ENCODE results near the gene GYG2.

Gene GYG2

DNA sequence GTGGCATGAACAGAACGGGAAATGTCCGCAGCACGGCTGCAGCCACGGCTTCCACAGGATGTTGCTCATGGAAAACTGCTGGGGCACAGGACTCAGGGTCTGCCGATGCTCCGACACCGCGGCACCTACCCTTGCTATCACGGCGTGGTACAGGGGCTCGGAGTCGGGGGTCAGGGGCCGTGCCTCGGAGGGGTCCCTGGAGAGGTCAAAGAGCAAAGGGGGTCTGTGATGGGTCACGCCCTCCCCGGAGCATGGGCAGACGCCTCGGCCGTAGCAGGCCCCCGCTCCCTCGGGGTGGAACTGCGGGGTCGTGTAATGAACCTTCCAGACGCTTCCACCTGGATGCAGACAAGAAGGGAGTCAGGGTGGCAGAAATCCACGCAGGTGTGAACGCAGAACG, 78.6 kb downstream of the GYG2 start:
- no peaks in the 10 kb centered on the region for H3K36me3 ChIP-seq (ENCODE audit: control insufficient read depth in 2 of 2, insufficient read depth in 1 of 2, low read length in 2 of 2)
- TF ChIP-seq, protein P1, sequence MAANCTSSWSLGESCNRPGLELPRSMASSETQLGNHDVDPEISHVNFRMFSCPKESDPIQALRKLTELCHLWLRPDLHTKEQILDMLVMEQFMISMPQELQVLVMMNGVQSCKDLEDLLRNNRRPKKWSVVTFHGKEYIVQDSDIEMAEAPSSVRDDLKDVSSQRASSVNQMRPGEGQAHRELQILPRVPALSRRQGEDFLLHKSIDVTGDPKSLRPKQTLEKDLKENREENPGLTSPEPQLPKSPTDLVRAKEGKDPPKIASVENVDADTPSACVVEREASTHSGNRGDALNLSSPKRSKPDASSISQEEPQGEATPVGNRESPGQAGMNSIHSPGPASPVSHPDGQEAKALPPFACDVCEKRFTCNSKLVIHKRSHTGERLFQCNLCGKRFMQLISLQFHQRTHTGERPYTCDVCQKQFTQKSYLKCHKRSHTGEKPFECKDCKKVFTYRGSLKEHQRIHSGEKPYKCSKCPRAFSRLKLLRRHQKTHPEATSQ (tag by site-specific recombination; IDR thresholded peaks at IDR 0.05): no peak
- TF ChIP-seq ZNF274 (IDR thresholded peaks at IDR 0.05; ENCODE audit: low read length) (no peak), ZNF274 (tag by site-specific recombination; IDR thresholded peaks at IDR 0.05; ENCODE audit: borderline replicate concordance) (no peak), KLF8 (tag by site-specific recombination; IDR thresholded peaks at IDR 0.05) (no peak), GFI1B (tag by site-specific recombination; IDR thresholded peaks at IDR 0.05) (no peak), ZNF140 (tag by site-specific recombination; IDR thresholded peaks at IDR 0.05) (no peak), ZNF169 (tag by site-specific recombination; IDR thresholded peaks at IDR 0.05) (no peak), RBAK (tag by site-specific recombination; IDR thresholded peaks at IDR 0.05) (no peak), ZBTB1 (tag by site-specific recombination; IDR thresholded peaks at IDR 0.05) (no peak), ZNF404 (tag by site-specific recombination; IDR thresholded peaks at IDR 0.05) (no peak), ZNF211 (tag by site-specific recombination; IDR thresholded peaks at IDR 0.05; ENCODE audit: low read depth) (no peak), PRDM10 (tag by site-specific recombination; IDR thresholded peaks at IDR 0.05) (no peak), ZNF214 (tag by site-specific recombination; IDR thresholded peaks at IDR 0.05; ENCODE audit: borderline replicate concordance) (no peak), SCRT2 (tag by site-specific recombination; IDR thresholded peaks at IDR 0.05) (no peak), ZNF555 (tag by site-specific recombination; conservative IDR thresholded peaks at IDR 0.05) (no peak)
- TF ChIP-seq, protein P2, sequence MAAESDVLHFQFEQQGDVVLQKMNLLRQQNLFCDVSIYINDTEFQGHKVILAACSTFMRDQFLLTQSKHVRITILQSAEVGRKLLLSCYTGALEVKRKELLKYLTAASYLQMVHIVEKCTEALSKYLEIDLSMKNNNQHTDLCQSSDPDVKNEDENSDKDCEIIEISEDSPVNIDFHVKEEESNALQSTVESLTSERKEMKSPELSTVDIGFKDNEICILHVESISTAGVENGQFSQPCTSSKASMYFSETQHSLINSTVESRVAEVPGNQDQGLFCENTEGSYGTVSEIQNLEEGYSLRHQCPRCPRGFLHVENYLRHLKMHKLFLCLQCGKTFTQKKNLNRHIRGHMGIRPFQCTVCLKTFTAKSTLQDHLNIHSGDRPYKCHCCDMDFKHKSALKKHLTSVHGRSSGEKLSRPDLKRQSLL (tag by site-specific recombination; IDR thresholded peaks at IDR 0.05): no peak
- POLR2A ChIA-PET: no interaction called here
- no peak overlapping the region for H3K4me3 ChIP-seq (ENCODE audit: low read depth, low read length)
- CTCF ChIA-PET: no interaction called here
- H3K9me3 ChIP-seq (ENCODE audit: control insufficient read depth, insufficient read depth, low read depth, low read length): no peaks in the 10 kb centered on the region
- H3K4me1 ChIP-seq (ENCODE audit: control insufficient read depth, insufficient read depth, low read length): no peaks in the 10 kb centered on the region
- H3K27ac ChIP-seq (ENCODE audit: extremely low read depth, low read depth, low read length): no peak overlapping the region

DNA sequence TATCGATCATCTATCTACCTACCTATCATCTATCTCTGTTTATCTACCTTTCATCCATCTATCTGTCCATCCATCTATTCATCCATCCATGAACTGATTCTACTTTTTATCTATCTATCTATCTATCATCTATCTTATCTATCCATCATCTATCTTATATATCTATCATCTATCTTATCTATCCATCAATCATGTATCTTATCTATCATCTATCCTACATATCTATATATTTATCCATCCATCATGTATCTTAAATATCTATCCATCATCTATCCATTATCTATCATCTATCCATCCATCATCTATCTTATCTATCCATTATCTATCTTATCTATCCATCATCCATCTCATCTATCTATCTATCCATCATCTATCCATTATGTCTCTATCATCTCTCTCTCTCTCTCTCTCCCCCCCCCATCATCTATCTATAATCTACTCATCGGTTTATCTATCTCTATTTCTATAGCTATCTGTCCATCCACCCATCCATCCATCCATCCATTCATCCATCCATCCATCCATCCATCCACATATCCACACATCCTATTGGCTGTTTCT, 79.5 kb downstream of the GYG2 start:
- CTCF ChIA-PET: no interaction called here
- Histone ChIP-seq H3K4me1 (ENCODE audit: control insufficient read depth, insufficient read depth, low read length) (no peaks in the 10 kb centered on the region), H3K4me3 (ENCODE audit: low read depth, low read length) (no peak overlapping the region), H3K9me3 (ENCODE audit: control insufficient read depth, insufficient read depth, low read depth, low read length) (no peaks in the 10 kb centered on the region), H3K27ac (ENCODE audit: extremely low read depth, low read depth, low read length) (no peak overlapping the region), H3K36me3 (ENCODE audit: control insufficient read depth in 2 of 2, insufficient read depth in 1 of 2, low read length in 2 of 2) (no peaks in the 10 kb centered on the region)
- peak; percentile 49 for TF ChIP-seq ZBTB17 (tag by site-specific recombination; IDR thresholded peaks at IDR 0.05)
- 0 out of 2 replicates have a peak, but pooled peaks have one; percentile 41 for TF ChIP-seq ZNF366 (tag by site-specific recombination; conservative IDR thresholded peaks at IDR 0.05)
- TF ChIP-seq, protein P3, sequence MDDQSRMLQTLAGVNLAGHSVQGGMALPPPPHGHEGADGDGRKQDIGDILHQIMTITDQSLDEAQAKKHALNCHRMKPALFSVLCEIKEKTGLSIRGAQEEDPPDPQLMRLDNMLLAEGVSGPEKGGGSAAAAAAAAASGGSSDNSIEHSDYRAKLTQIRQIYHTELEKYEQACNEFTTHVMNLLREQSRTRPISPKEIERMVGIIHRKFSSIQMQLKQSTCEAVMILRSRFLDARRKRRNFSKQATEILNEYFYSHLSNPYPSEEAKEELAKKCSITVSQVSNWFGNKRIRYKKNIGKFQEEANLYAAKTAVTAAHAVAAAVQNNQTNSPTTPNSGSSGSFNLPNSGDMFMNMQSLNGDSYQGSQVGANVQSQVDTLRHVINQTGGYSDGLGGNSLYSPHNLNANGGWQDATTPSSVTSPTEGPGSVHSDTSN (CRISPR knock-in tag; IDR thresholded peaks at IDR 0.05): no peak
- POLR2A ChIA-PET: no interaction called here

Measured in HEK293 (cell line).